ENCODE data around the gene ATM.
"Not testable (repeated sequence)": the region's sequence is repeated elsewhere in the genome, so short reads cannot be mapped to it uniquely, and the experiment has no call there.

ATM gene

DNA sequence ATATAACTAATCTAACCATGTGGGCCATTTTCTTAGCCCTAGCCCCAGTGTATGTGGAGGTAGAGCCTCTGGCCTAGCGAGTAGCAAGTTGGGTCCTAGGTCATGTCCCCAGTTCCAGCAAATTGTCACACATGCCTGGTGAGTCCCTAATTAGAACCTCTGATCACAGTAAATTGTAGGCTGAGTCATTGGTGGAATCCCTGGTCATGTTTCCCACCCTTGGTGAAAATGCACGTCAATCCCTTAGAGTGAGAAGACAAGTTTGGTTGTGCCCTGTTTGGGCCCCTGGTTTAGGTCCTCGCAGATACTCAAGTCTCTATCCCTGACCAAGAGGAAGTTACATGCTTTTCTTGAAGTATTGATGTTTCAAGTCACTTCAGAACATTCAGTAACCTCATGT lies 46.7 kb downstream of the ATM start:
- DNase-seq (ENCODE audit: low read depth, low spot score), result no peak
- H3K4me3 ChIP-seq (ENCODE audit: low read length), result no peak overlapping the region

DNA sequence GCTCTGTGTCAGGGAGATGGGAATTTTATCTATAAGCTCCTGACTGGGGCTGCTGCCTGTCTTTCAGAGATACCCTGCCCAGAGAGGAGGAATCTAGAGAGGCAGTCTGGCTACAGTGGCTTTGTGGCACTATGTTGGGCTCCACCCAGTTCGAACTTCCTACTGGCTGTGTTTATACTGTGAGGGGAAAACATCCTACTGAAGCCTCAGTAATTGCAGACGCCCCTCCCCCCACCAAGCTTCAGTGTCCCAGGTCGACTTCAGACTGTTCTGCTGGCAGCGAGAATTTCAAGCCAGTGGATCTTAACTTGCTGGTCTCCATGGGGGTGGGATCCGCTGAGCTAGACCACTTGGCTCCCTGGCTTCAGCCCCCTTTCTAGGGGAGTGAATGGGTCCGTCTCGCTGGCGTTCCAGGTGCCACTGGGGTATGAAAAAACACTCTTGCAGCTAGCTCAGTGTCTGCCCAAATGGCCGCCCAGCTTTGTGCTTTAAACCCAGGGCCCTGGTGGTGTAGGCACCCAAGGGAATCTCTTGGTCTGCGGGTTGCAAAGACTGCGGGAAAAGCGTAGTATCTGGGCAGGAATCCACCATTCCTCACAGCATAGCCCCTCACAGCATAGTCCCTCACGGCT lies 54.2 kb downstream of the ATM start:
- not testable (repeated sequence) for H3K4me3 ChIP-seq (ENCODE audit: low read length); DNase-seq (ENCODE audit: low read depth, low spot score)

GRCh38 chr11:108278546-108278945 lies 55.7 kb downstream of the ATM start:
- no peak for DNase-seq (ENCODE audit: low read depth, low spot score)
- no peak overlapping the region for H3K4me3 ChIP-seq (ENCODE audit: low read length)

GRCh38 chr11:108278954-108279353 lies 56.1 kb downstream of the ATM start:
- no peak for DNase-seq (ENCODE audit: low read depth, low spot score)
- no peak overlapping the region for H3K4me3 ChIP-seq (ENCODE audit: low read length)

- H3K4me3 ChIP-seq (ENCODE audit: low read length), result no peak overlapping the region
- peak; percentile 5 for DNase-seq (ENCODE audit: low read depth, low spot score)
These were observed 63.5 kb downstream of the ATM start for GRCh38 chr11:108286370-108286769.

DNA sequence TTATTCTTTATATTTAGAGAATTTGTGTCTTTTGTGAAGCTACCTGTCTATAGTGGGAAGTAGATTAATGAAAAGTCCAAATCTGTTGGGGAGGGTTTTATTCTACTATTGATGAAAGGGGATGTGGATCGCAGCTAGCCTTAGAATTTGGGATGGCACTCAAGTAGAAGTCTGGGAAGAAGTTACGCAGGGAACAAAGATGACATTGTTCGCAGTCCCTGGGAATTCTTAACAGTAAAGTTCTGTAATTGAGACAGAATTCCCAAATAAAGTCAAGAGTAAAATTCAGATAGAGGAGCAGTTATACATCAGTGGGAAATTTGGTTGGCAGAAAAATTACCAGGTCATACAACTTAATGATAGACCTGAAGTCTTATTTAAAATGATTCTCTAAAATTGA lies 64.1 kb downstream of the ATM start:
- H3K4me3 ChIP-seq (ENCODE audit: low read length), result no peak overlapping the region
- DNase-seq (ENCODE audit: low read depth, low spot score), result no peak

DNA sequence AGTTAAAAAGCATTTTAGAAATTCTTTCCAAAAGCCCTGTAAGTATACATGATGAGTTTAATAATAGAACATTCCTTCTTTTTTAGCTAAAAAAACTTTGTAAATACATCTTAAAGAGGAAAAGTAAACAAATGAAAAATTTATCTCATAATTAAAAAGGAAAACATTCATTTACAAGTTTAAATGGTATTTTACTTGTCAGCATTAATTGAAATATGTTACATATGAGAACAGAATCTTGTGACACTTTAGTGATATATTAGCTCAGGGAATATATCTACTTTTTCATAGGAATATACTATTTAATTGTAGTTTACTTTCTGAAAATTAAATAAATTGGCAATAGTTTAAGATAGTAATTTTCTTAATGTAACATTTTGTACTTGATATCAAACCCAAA lies 66.2 kb downstream of the ATM start:
- not testable (repeated sequence) for DNase-seq (ENCODE audit: low read depth, low spot score); H3K4me3 ChIP-seq (ENCODE audit: low read length)

DNA sequence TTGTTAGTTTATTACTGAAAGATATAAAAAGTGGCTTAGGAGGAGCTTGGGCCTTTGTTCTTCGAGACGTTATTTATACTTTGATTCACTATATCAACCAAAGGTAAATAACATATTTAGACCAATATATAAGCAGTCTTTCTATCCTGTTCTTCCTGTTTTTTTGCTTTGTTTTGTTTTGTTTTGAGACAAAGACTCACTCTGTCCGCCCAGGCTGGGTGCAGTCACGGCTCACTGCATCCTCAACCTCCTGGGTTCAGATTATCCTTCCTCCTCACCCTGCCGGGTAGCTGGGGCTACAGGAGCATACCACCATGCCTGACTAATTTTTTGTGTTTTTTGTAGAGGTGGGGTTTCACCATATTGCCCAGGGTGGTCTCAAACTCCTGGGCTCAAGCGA lies 66.8 kb downstream of the ATM start:
- DNase-seq (ENCODE audit: low read depth, low spot score), result no peak
- H3K4me3 ChIP-seq (ENCODE audit: low read length), result no peak overlapping the region

GRCh38 chr11:108293229-108293628 lies 70.4 kb downstream of the ATM start:
- no peak for DNase-seq (ENCODE audit: low read depth, low spot score)
- H3K4me3 ChIP-seq (ENCODE audit: low read length), result no peak overlapping the region

DNA sequence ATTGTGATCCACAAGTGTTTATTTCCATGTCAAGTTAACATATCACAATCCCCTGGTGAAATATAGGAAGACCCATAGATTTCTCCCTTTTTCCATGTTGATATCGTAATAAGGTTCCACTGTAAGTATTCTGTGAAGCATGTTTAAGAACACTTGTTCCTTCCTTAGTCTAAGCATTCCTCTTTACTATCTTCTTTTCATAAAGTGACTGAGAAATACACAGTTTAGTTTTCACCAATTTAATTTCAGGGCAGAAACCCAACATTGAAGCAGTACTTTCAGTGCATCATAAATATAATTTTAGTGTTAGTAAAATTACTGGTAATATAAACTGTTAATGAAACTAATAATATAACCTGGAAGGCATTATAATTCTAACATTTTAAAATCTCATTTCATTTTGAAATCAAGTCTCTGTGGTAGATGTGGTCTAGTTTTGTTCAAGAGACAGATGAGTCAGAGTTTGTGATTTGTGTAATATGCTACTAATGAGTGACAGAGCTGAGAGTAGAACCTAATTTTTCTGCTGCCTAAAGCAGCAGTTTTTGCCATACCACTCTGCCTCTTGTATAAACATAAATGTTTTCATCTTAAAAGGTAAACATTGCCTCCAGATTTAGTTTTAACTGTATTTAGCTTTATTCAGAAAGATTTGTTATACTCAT lies 79.4 kb downstream of the ATM start:
- no peak overlapping the region for H3K4me3 ChIP-seq (ENCODE audit: low read length)
- no peak for DNase-seq (ENCODE audit: low read depth, low spot score)

- DNase-seq (ENCODE audit: low read depth, low spot score), result no peak
- no peak overlapping the region for H3K4me3 ChIP-seq (ENCODE audit: low read length)
These were observed 84.9 kb downstream of the ATM start for GRCh38 chr11:108307751-108308150.

GRCh38 chr11:108313444-108313843 lies 90.6 kb downstream of the ATM start:
- H3K4me3 ChIP-seq (ENCODE audit: low read length), result no peak overlapping the region
- no peak for DNase-seq (ENCODE audit: low read depth, low spot score)

DNA sequence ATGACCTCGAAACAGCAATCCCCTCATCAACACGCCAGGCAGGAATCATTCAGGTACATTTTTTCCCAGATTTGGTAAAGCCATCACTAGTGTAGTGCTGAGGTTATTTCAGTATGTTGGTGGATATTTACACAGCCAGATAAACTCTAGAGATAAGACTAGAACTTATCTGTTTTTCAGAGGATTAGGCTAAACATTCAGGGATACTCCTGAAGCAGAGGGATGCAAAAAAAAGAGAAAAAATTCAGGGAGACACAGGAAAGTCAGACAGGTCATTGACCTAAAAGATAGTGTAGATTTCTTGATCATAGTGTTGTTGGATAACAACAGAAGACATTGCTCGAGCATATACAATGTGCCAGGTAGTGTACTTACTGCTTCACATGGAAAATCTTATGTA lies 93.2 kb downstream of the ATM start:
- DNase-seq (ENCODE audit: low read depth, low spot score), result no peak

GRCh38 chr11:108319541-108320145 lies 96.8 kb downstream of the ATM start:
- DNase-seq (ENCODE audit: low read depth, low spot score), result no peak
- no peak overlapping the region for H3K4me3 ChIP-seq (ENCODE audit: low read length)

More for the DNA sequence above, 93.2 kb downstream of the ATM start:
- no peak overlapping the region for H3K4me3 ChIP-seq (ENCODE audit: low read length)

GRCh38 chr11:108322666-108323065 lies 99.8 kb downstream of the ATM start:
- no peak for DNase-seq (ENCODE audit: low read depth, low spot score)
- H3K4me3 ChIP-seq (ENCODE audit: low read length), result no peak overlapping the region

DNA sequence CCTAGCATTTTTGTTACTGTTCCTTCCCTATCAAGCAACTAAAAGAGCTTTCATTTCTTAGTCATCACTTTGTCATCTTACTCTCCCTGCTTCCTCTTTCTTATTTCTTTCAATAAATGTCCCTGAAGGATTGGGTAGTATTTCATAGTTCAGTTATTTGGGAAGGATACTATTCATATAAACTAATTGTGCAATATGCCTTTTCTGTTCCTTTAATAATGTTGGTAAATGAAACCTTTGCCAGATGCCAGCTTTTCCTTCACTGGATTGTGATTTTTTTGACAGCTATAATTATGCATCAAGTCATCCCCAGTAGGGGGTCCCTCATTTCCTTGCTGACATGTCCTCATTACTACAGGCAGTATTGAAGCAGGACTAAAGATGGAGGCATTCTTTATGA lies 101.7 kb downstream of the ATM start:
- no peak for DNase-seq (ENCODE audit: low read depth, low spot score)
- no peak overlapping the region for H3K4me3 ChIP-seq (ENCODE audit: low read length)

DNA sequence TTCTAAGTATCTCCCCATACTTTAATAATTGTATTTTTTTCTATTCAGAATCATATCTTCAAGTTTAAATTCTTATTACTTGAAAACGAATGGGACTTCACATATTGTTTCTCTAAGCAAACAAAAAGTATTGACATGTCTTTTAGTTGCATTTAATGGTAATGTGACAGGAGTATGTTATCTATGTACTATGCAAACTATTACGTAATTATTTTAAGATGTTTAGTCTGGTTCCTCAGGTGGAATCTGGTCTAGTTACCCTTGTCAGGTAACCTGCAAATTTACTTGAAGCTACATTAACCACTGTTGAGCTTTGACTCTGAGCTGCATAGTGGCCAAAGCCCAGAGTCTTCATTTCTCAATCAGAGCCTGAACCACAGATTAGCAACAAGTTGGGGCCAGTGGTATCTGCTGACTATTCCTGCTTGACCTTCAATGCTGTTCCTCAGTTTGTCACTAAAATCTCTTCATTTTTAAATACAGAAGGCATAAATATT lies 110.6 kb downstream of the ATM start:
- DNase-seq (ENCODE audit: low read depth, low spot score), result no peak

DNA sequence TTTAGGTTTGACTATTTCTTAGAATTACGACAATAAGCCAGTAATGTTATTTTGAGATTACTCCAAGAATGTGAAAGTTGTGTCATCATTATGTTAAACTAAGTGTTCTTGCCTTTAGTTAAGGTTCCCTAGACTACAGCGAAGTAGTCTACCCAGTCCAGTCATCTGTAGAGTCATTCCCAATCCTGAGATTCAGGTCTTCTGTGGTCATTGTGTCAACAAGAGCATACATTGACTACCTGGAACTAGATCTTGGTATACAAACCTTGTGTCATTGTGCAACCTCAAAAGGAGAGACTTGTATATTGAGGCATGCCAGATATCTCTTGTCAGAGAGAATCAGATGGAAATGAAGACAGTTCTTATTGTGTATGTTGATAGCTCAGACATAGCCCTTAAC lies 115.9 kb downstream of the ATM start:
- no peak overlapping the region for H3K4me3 ChIP-seq (ENCODE audit: low read length)
- no peak for DNase-seq (ENCODE audit: low read depth, low spot score)

More for the DNA sequence above, 110.6 kb downstream of the ATM start:
- H3K4me3 ChIP-seq (ENCODE audit: low read length), result no peak overlapping the region

GRCh38 chr11:108340973-108341372 lies 118.1 kb downstream of the ATM start:
- H3K4me3 ChIP-seq (ENCODE audit: low read length), result no peak overlapping the region
- DNase-seq (ENCODE audit: low read depth, low spot score), result no peak

GRCh38 chr11:108341654-108342053 lies 118.8 kb downstream of the ATM start:
- H3K4me3 ChIP-seq (ENCODE audit: low read length), result no peak overlapping the region
- DNase-seq (ENCODE audit: low read depth, low spot score), result no peak

GRCh38 chr11:108343714-108344113 lies 120.8 kb downstream of the ATM start:
- no peak overlapping the region for H3K4me3 ChIP-seq (ENCODE audit: low read length)
- DNase-seq (ENCODE audit: low read depth, low spot score), result no peak

Measured in Jurkat, Clone E6-1 (cell line).